ENCODE results near the gene DCLK1.

GRCh38 chr13:35859981-35860380 is 271.2 kb downstream of the DCLK1 start:
- TF ChIP-seq EZH2phosphoT487 (IDR thresholded peaks at IDR 0.05; ENCODE audit: insufficient read depth, low read depth) (no peak), EZH2 (IDR thresholded peaks at IDR 0.05; ENCODE audit: insufficient read depth, poor library complexity, severe bottlenecking) (no peak)
